ENCODE measurements around the gene CD247.

The CD247 gene

DNA sequence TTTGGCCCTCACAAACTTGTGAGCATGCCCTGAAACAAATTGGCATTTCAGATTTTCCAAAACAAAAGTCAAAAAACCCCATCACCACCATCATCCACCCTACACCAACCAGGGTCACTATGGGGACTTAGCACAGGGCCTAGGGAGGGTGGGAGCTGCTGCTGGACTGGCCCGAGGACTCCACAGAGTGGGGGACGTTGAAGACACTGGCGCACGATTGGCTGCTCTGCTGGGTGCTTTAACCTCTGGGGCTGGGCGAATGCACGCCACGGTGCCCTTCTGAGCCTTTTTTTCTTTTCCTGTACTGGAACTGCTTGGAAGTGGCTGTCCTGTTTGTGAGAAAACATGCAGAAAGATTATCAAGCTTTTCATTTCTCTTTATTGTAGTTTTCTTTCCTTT, 92.8 kb downstream of the CD247 start:
- Histone ChIP-seq H3K4me2 (ENCODE audit: low read depth, low read length, poor library complexity, severe bottlenecking) (no peak overlapping the region), H2AFZ (ENCODE audit: low read length) (no peak overlapping the region), H3K27me3 (ENCODE audit: insufficient read depth, low read length, poor library complexity, severe bottlenecking) (no peaks in the 10 kb centered on the region), H3F3A (ENCODE audit: low read depth) (no peaks in the 10 kb centered on the region), H3K79me2 (ENCODE audit: insufficient read depth, low read length) (no peaks in the 10 kb centered on the region), H3K9me2 (replicated peaks; ENCODE audit: low read depth, low read length) (no peaks in the 10 kb centered on the region), H3K9me3 (ENCODE audit: insufficient read depth, low read depth, low read length) (no peaks in the 10 kb centered on the region), H3K9ac (ENCODE audit: low read depth, low read length, poor library complexity, severe bottlenecking) (no peak overlapping the region), H4K20me1 (ENCODE audit: insufficient read depth, low read length, poor library complexity, severe bottlenecking) (no peaks in the 10 kb centered on the region), H3K36me3 (ENCODE audit: insufficient read depth, low read length) (peaks cover 25% of the 10 kb centered on the region; the same call in 1 of the 2 replicates), H3K4me3 (ENCODE audit: low read length, poor library complexity, severe bottlenecking) (no peak overlapping the region), H3K4me1 (ENCODE audit: insufficient read depth, low read length, poor library complexity, severe bottlenecking) (no peaks in the 10 kb centered on the region)
- no peak for TF ChIP-seq EZH2phosphoT487 (IDR thresholded peaks at IDR 0.05; ENCODE audit: borderline replicate concordance)

DNA sequence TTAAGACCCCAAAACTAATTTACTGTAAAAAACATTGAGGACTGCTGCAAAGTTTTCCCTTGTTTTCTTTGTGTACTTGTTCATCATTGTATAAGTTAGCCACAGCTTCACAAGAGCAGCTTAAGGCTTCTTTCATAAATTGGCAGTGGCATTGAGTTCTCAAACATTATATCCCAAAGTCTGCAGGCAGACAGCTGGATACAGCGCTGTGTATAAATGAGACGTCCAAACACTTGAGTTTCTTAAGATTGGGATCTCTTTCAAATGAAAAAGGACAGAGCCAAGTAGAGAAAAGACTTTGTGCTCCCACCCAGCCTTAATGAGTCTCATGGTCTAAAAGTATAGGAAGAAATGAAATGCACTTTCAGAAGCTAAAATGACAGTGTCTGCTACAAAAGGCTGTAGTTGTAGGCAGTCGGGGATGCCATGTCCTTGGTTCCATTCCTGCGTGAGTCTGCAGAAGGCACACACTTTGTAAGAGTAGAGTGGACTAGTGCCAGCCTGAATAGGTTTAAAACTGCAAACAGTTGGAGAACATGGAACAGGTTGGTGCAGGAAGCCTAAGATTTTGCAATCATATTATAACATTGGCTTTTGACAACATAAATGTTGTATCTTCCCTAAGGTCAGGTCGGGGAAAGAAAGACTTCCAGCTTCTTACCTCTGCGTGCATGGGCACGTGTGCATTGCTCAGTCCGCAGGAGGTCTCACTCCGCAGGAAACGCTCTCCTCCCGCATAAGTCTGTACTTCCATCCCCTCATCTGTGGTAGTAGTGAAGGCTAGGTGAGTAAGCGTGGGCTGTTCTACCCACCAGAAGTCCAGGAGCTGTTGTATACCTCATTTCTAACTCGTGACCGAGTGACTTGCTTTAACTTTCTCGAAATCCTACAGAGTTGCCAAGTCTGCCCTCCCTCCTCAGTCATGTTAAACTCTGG, 94.4 kb downstream of the CD247 start:
- Histone ChIP-seq H3K4me1 (ENCODE audit: insufficient read depth, low read length, poor library complexity, severe bottlenecking) (no peaks in the 10 kb centered on the region), H4K20me1 (ENCODE audit: insufficient read depth, low read length, poor library complexity, severe bottlenecking) (no peaks in the 10 kb centered on the region), H3K4me3 (ENCODE audit: low read length, poor library complexity, severe bottlenecking) (no peak overlapping the region), H3K36me3 (ENCODE audit: insufficient read depth, low read length) (peaks cover 14% of the 10 kb centered on the region; the same call in 1 of the 2 replicates), H3K79me2 (ENCODE audit: insufficient read depth, low read length) (no peaks in the 10 kb centered on the region), H3K27me3 (ENCODE audit: insufficient read depth, low read length, poor library complexity, severe bottlenecking) (no peaks in the 10 kb centered on the region), H3K9me3 (ENCODE audit: insufficient read depth, low read depth, low read length) (no peaks in the 10 kb centered on the region), H3K9me2 (replicated peaks; ENCODE audit: low read depth, low read length) (no peaks in the 10 kb centered on the region), H2AFZ (ENCODE audit: low read length) (no peak overlapping the region), H3K4me2 (ENCODE audit: low read depth, low read length, poor library complexity, severe bottlenecking) (no peak overlapping the region), H3K9ac (ENCODE audit: low read depth, low read length, poor library complexity, severe bottlenecking) (no peak overlapping the region), H3F3A (ENCODE audit: low read depth) (no peaks in the 10 kb centered on the region)
- TF ChIP-seq EZH2phosphoT487 (IDR thresholded peaks at IDR 0.05; ENCODE audit: borderline replicate concordance): no peak
- TF ChIP-seq, protein P1, sequence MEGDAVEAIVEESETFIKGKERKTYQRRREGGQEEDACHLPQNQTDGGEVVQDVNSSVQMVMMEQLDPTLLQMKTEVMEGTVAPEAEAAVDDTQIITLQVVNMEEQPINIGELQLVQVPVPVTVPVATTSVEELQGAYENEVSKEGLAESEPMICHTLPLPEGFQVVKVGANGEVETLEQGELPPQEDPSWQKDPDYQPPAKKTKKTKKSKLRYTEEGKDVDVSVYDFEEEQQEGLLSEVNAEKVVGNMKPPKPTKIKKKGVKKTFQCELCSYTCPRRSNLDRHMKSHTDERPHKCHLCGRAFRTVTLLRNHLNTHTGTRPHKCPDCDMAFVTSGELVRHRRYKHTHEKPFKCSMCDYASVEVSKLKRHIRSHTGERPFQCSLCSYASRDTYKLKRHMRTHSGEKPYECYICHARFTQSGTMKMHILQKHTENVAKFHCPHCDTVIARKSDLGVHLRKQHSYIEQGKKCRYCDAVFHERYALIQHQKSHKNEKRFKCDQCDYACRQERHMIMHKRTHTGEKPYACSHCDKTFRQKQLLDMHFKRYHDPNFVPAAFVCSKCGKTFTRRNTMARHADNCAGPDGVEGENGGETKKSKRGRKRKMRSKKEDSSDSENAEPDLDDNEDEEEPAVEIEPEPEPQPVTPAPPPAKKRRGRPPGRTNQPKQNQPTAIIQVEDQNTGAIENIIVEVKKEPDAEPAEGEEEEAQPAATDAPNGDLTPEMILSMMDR (conservative IDR thresholded peaks at IDR 0.05; ENCODE audit: low read length): no peak

DNA sequence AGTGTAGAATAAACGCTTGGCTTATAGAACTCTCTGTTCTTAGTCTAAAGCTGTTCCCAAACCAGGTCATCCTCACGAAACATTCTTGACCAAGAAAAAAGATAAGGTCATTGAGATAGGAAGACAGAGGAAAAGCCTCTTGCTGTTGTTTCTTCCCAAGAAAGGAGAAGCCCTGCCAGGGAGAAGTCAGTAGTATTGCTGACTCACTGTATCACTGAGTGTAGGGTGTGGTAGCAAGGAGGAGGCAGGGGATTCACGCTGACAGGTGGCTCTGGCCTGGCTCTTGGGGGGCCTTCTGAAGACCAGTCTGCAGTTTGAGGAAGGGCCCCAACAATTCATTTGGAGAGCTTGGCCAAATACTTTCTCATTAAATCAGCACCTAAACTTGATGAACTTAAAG, 97.8 kb downstream of the CD247 start:
- no peaks in the 10 kb centered on the region for H3K27me3 ChIP-seq (ENCODE audit: insufficient read depth, low read length, poor library complexity, severe bottlenecking)
- H3K4me3 ChIP-seq (ENCODE audit: low read length, poor library complexity, severe bottlenecking): no peak overlapping the region
- H3K9me2 ChIP-seq (replicated peaks; ENCODE audit: low read depth, low read length): no peaks in the 10 kb centered on the region
- H4K20me1 ChIP-seq (ENCODE audit: insufficient read depth, low read length, poor library complexity, severe bottlenecking): no peaks in the 10 kb centered on the region
- no peaks in the 10 kb centered on the region for H3K79me2 ChIP-seq (ENCODE audit: insufficient read depth, low read length)
- no peak for TF ChIP-seq EZH2phosphoT487 (IDR thresholded peaks at IDR 0.05; ENCODE audit: borderline replicate concordance)
- TF ChIP-seq, protein P1 (conservative IDR thresholded peaks at IDR 0.05; ENCODE audit: low read length): no peak
- peaks cover 26% of the 10 kb centered on the region; the same call in 1 of the 2 replicates for H3K36me3 ChIP-seq (ENCODE audit: insufficient read depth, low read length)
- H3F3A ChIP-seq (ENCODE audit: low read depth): no peaks in the 10 kb centered on the region
- no peak overlapping the region for H2AFZ ChIP-seq (ENCODE audit: low read length)
- H3K4me1 ChIP-seq (ENCODE audit: insufficient read depth, low read length, poor library complexity, severe bottlenecking): peaks cover 20% of the 10 kb centered on the region
- H3K9me3 ChIP-seq (ENCODE audit: insufficient read depth, low read depth, low read length): no peaks in the 10 kb centered on the region
- no peak overlapping the region for H3K9ac ChIP-seq (ENCODE audit: low read depth, low read length, poor library complexity, severe bottlenecking)
- no peak overlapping the region for H3K4me2 ChIP-seq (ENCODE audit: low read depth, low read length, poor library complexity, severe bottlenecking)
